Measurements from ENCODE around the gene DGLUCY. TPM values are rescaled to one million over a fixed set of nuclear protein-coding genes. Genes with fewer than 3 reads are reported as not detected.

The DGLUCY gene
- polyA plus RNA-seq, 12 donors = 21.4 to 54.9 (median 26.8) TPM; not detected in 1

DNA sequence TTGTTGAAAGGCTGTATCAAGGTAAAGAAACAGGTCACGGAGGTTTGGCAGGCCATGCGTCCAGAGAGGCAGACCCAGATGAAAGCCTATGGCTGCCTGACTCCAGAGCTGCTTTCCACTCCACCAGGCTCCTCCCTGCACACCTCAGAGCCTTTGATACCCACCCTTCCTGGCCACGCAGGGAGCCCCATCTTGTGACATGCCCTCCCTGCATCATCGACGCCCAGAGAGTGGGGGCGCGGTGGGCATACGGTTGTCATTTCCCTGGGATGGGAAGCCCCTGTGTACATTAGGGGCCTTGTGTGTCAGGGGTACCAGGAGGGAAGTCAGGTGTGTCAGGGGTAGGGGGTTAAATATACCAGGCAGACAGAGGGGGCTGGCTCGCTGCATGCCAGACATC lies 160.9 kb downstream of the DGLUCY start:
- no peak for DNase-seq

Other genes with a start within 250 kb of the DGLUCY start
- gene RPS6KA5, start 53.4 kb upstream of the DGLUCY start, polyA plus RNA-seq (ENCODE audit: insufficient read length in 12 of 12) = 10 to 100 TPM in 2 of 12 donors, 1 to 10 TPM in 9, not detected in 1; 6.0 to 14.3 (median 8.7) TPM
- 1 to 10 TPM in 4 of 12 donors, under 1 TPM in 6, not detected in 2; 0.35 to 2.4 (median 0.88) TPM for gene GPR68, start 130.6 kb downstream of the DGLUCY start, polyA plus RNA-seq (ENCODE audit: insufficient read length in 12 of 12)